HepG2 (cell line): Measurements from ENCODE around the gene PEF1. TPM values are rescaled to one million over a fixed set of nuclear protein-coding genes. Genes with fewer than 3 reads are reported as not detected.

Experiments
- ATAC-seq: fragments of 200-7000 bp; cut with Tn5 transposase; 3 replicates; pipeline ENCODE4 v1.9.1; 2020; ENCODE audit warnings: mild to moderate bottlenecking, moderate library complexity
- BruUV-seq: library from RNA; stranded (reverse); fragments of 400-500 nt; replicated peaks from 2 replicates; lab custom pipeline; 2021; lab: Mats Ljungman, UMichigan
- CTCF ChIA-PET: fragments of 300-600 bp; formaldehyde crosslinking; extraction: SDS; loops from one replicate; lab custom pipeline; 2021; ENCODE audit warnings: low total read pairs, inconsistent platforms, low intra/inter-chr PET ratio; lab: Yijun Ruan, JAX
- POLR2A ChIA-PET: fragments of 350-600 bp; sonication (Branson Sonifier 250); formaldehyde crosslinking; loops from one replicate; lab custom pipeline; 2020; ENCODE audit warnings: antibody characterized with exemption, inconsistent platforms; lab: Yijun Ruan, JAX
- DNase-seq: peaks from one replicate; pipeline ENCODE4 v3.0.0-alpha.2; 2015; ENCODE audit warnings: low spot score
- FAIRE-seq: peaks from 3 replicates; lab custom pipeline; 2011; peaks lifted over from hg19 to GRCh38; lab: Jason Lieb, UNC
- H2AFZ ChIP-seq: one replicate; pipeline ENCODE4 v1.6.1; 2011; ENCODE audit warnings: low read length, inconsistent platforms
- H3K27ac ChIP-seq: fragments of 300-600 bp; 3 replicates; pipeline ENCODE4 v1.8.0; 2011; ENCODE audit warnings: mixed run types, mild to moderate bottlenecking, mixed read lengths, low read length, inconsistent platforms; ENCODE audit not compliant: insufficient read depth; ENCODE audit errors: extremely low read length
- H3K27me3 ChIP-seq, 2 experiments: fragments of 200-600 bp in 1 of 2; 2 replicates in 1 of 2; 3 replicates in 1 of 2; pipeline versions ENCODE4 v1.6.0 to v1.8.0; 2011; ENCODE audit warnings: low read length in 2 of 2, mild to moderate bottlenecking in 2 of 2, moderate library complexity in 2 of 2, inconsistent platforms in 1 of 2; ENCODE audit not compliant: insufficient read depth in 2 of 2, control insufficient read depth in 1 of 2
- H3K36me3 ChIP-seq, 2 experiments: fragments of 200-600 bp in 1 of 2; replicated peaks in 1 of 2; 2 replicates in 1 of 2; 3 replicates in 1 of 2; pipeline versions ENCODE4 v1.5.1 to v1.8.0; 2011; ENCODE audit warnings: low read length in 2 of 2, inconsistent platforms in 1 of 2; ENCODE audit not compliant: insufficient read depth in 2 of 2, control insufficient read depth in 1 of 2
- H3K4me1 ChIP-seq: 2 replicates; pipeline ENCODE4 v1.5.1; 2012; ENCODE audit warnings: low read length, inconsistent platforms; ENCODE audit not compliant: insufficient read depth
- H3K4me2 ChIP-seq: 2 replicates; pipeline ENCODE4 v1.6.0; 2011; ENCODE audit warnings: low read depth, low read length, inconsistent platforms
- H3K4me3 ChIP-seq, 3 experiments: fragments of 200-600 bp in 1 of 3; sonication (generic), shearing (Covaris generic) in 1 of 3; replicated peaks in 1 of 3; 2 replicates each; pipeline ENCODE4 v1.5.1; 2011 to 2016; ENCODE audit warnings: low read length in 3 of 3, inconsistent platforms in 2 of 3, low read depth in 2 of 3, mild to moderate bottlenecking in 2 of 3, control low read depth in 1 of 3, mixed read lengths in 1 of 3; ENCODE audit not compliant: insufficient read depth in 1 of 3
- H3K79me2 ChIP-seq: one replicate; pipeline ENCODE4 v1.6.1; 2011; ENCODE audit warnings: low read length, inconsistent platforms; ENCODE audit not compliant: insufficient read depth
- H3K9ac ChIP-seq: 2 replicates; pipeline ENCODE4 v1.6.0; 2011; ENCODE audit warnings: mild to moderate bottlenecking, low read depth, low read length, inconsistent platforms; ENCODE audit not compliant: insufficient read depth
- H3K9me3 ChIP-seq: 2 replicates; pipeline ENCODE4 v1.5.1; 2012; ENCODE audit warnings: mild to moderate bottlenecking, low read length
- H4K20me1 ChIP-seq: 2 replicates; pipeline ENCODE4 v1.6.0; 2011; ENCODE audit warnings: inconsistent platforms, mild to moderate bottlenecking, low read length, moderate library complexity; ENCODE audit not compliant: insufficient read depth
- NR2F1 ChIP-seq, 2 experiments: fragments of 450-650 bp in 1 of 2; formaldehyde crosslinking in 1 of 2; IDR thresholded peaks; 2 replicates each; pipeline versions ENCODE4 v1.5.0 to v1.6.1; 2016 to 2020; ENCODE audit warnings: mild to moderate bottlenecking in 1 of 2, missing compliant biosample characterization in 1 of 2, missing genetic modification reagents in 1 of 2, moderate library complexity in 1 of 2
- TBL1XR1 ChIP-seq: fragments of 150-350 bp; IDR thresholded peaks from 2 replicates; pipeline ENCODE4 v1.6.1; 2014; ENCODE audit warnings: borderline replicate concordance, low read length; ENCODE audit not compliant: partially characterized antibody
- ZFP37 ChIP-seq: sonication (generic); formaldehyde crosslinking; IDR thresholded peaks from 2 replicates; pipeline ENCODE4 v1.4.0; 2020; ENCODE audit warnings: missing genetic modification reagents, borderline replicate concordance
- ZNF34 ChIP-seq: sonication (generic); formaldehyde crosslinking; IDR thresholded peaks from 2 replicates; pipeline ENCODE4 v1.4.0; 2020; ENCODE audit warnings: mild to moderate bottlenecking, missing genetic modification reagents, borderline replicate concordance
- ZNF615 ChIP-seq: sonication (generic); formaldehyde crosslinking; IDR thresholded peaks from 2 replicates; pipeline ENCODE4 v1.5.0; 2020; ENCODE audit warnings: mild to moderate bottlenecking, missing genetic modification reagents, borderline replicate concordance
- ZNF775 ChIP-seq: sonication (generic); formaldehyde crosslinking; IDR thresholded peaks from 2 replicates; pipeline ENCODE4 v1.4.0; 2020; ENCODE audit warnings: missing genetic modification reagents, mild to moderate bottlenecking, moderate library complexity, borderline replicate concordance
- ZNF782 ChIP-seq: sonication (generic); formaldehyde crosslinking; IDR thresholded peaks from 2 replicates; pipeline ENCODE4 v1.4.0; 2020; ENCODE audit warnings: missing genetic modification reagents, mild to moderate bottlenecking, borderline replicate concordance
- WGBS: methylation state at CpG from one replicate; pipeline ENCODE4 v1.1.6; 2017; ENCODE audit warnings: low lambda C conversion rate; 5-methylcytosine and 5-hydroxymethylcytosine counted together
- in situ Hi-C: cut with HindIII; loops from 2 replicates; pipeline ENCODE4 v1.10.0; 2017; ENCODE audit warnings: low pct_unique_long_range_greater_than_20kb; ENCODE audit not compliant: extremely low pct_ligation_motif_present
- intact Hi-C: fragments of 100-400 bp; cut with micrococcal nuclease; formaldehyde crosslinking; loops from one replicate; pipeline ENCODE4 v1.10.0; 2022; ENCODE audit not compliant: unreplicated experiment
- polyA plus RNA-seq, 8 experiments: library from polyadenylated mRNA; depleted of rRNA in 3 of 8; stranded (reverse) in 7 of 8; unstranded in 1 of 8; fragments of >200 nt; fragmentation: Illumina TruSeq in 4 of 8; extraction: Trizol in 4 of 8; gene quantifications; 2 replicates each; pipeline versions ENCODE4 v1.2.1 to v1.2.3, GENCODE V29; 2011 to 2016; ENCODE audit warnings: low read depth in 4 of 8, missing spikeins in 1 of 8, mixed read lengths in 1 of 8; ENCODE audit not compliant: insufficient read depth in 1 of 8
- total RNA-seq, 5 experiments: library from RNA; depleted of rRNA; stranded (reverse); fragments of >200 nt; fragmentation: Illumina TruSeq; extraction: Trizol; gene quantifications; 2 replicates each; pipeline ENCODE4 v1.2.3, GENCODE V29; 2016; ENCODE audit warnings: low read depth in 1 of 5
- TF ChIP-seq, protein P1 (sequence below), 2 experiments: fragments of 450-650 bp in 1 of 2; sonication (generic) in 1 of 2; formaldehyde crosslinking in 1 of 2; IDR thresholded peaks; 2 replicates each; pipeline versions ENCODE4 v1.6.1 to v1.8.0; 2016 to 2022; ENCODE audit warnings: antibody characterized with exemption in 1 of 2, mild to moderate bottlenecking in 1 of 2, missing genetic modification reagents in 1 of 2
- TF ChIP-seq, protein P2 (sequence below): IDR thresholded peaks from 2 replicates; pipeline ENCODE4 v1.6.1; 2012; ENCODE audit warnings: low read length, improper control_type of control experiment

The PEF1 gene
- total and polyA plus RNA-seq, 2 of the 13 experiments (the other 11 are each of a cell fraction or from before 2014, with no cell fraction given) = 57.1 to 57.8 TPM

DNA sequence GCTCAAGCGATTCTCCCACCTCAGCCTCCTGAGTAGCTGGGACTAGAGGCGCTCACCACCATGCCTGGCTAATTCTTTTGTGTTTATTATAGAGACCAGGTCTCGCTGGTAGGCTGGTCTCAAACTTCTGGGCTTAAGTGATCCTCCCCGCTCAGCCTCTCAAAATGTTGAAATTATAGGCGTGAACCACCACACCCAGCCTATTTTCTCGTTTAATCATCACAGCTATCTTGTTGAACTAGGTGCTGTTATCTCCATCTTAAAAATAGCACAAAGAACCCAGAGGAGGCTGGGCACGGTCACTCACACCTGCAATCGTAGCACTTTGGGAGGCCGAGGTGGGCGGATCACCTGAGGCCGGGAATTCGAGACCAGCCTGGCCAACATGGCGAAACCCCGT is 31.1 kb upstream of the PEF1 start:
- Histone ChIP-seq H4K20me1 (no peaks in the 10 kb centered on the region), H3K4me3 (no peak overlapping the region), H3K79me2 (no peaks in the 10 kb centered on the region), H3K9ac (no peak overlapping the region), H3K36me3 (no peaks in the 10 kb centered on the region), H2AFZ (no peak overlapping the region), H3K4me2 (no peak overlapping the region), H3K27me3 (no peaks in the 10 kb centered on the region), H3K4me1 (no peaks in the 10 kb centered on the region), H3K9me3 (no peaks in the 10 kb centered on the region), H3K27ac (no peak overlapping the region)
- CTCF ChIA-PET = no interaction called here
- no peak for DNase-seq
- in situ Hi-C loops (no loop called here), intact Hi-C loops (no loop called here)
- no TSS peak for BruUV-seq
- no peak for FAIRE-seq
- no peak for ATAC-seq
- WGBS = 93% methylated on average over 14 of the region's 14 CpGs
- POLR2A ChIA-PET = interaction anchor here (1.7 kb wide), 1 partner anchor 26 kb away, joined by 3 read pairs; no protein-coding TSS in a partner anchor
- TF ChIP-seq ZNF782 (CRISPR knock-in tag) = no peak
- TF ChIP-seq ZFP37 (CRISPR knock-in tag) = no peak
- no peak for TF ChIP-seq ZNF775 (CRISPR knock-in tag)
- no peak for TF ChIP-seq NR2F1 (CRISPR knock-in tag; IDR thresholded peaks at IDR 0.05)
- TF ChIP-seq, protein P1, sequence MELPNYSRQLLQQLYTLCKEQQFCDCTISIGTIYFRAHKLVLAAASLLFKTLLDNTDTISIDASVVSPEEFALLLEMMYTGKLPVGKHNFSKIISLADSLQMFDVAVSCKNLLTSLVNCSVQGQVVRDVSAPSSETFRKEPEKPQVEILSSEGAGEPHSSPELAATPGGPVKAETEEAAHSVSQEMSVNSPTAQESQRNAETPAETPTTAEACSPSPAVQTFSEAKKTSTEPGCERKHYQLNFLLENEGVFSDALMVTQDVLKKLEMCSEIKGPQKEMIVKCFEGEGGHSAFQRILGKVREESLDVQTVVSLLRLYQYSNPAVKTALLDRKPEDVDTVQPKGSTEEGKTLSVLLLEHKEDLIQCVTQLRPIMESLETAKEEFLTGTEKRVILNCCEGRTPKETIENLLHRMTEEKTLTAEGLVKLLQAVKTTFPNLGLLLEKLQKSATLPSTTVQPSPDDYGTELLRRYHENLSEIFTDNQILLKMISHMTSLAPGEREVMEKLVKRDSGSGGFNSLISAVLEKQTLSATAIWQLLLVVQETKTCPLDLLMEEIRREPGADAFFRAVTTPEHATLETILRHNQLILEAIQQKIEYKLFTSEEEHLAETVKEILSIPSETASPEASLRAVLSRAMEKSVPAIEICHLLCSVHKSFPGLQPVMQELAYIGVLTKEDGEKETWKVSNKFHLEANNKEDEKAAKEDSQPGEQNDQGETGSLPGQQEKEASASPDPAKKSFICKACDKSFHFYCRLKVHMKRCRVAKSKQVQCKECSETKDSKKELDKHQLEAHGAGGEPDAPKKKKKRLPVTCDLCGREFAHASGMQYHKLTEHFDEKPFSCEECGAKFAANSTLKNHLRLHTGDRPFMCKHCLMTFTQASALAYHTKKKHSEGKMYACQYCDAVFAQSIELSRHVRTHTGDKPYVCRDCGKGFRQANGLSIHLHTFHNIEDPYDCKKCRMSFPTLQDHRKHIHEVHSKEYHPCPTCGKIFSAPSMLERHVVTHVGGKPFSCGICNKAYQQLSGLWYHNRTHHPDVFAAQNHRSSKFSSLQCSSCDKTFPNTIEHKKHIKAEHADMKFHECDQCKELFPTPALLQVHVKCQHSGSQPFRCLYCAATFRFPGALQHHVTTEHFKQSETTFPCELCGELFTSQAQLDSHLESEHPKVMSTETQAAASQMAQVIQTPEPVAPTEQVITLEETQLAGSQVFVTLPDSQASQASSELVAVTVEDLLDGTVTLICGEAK (IDR thresholded peaks at IDR 0.05) = no peak
- TF ChIP-seq, protein P1 (CRISPR knock-in tag; IDR thresholded peaks at IDR 0.05) = no peak
- TF ChIP-seq, protein P2, sequence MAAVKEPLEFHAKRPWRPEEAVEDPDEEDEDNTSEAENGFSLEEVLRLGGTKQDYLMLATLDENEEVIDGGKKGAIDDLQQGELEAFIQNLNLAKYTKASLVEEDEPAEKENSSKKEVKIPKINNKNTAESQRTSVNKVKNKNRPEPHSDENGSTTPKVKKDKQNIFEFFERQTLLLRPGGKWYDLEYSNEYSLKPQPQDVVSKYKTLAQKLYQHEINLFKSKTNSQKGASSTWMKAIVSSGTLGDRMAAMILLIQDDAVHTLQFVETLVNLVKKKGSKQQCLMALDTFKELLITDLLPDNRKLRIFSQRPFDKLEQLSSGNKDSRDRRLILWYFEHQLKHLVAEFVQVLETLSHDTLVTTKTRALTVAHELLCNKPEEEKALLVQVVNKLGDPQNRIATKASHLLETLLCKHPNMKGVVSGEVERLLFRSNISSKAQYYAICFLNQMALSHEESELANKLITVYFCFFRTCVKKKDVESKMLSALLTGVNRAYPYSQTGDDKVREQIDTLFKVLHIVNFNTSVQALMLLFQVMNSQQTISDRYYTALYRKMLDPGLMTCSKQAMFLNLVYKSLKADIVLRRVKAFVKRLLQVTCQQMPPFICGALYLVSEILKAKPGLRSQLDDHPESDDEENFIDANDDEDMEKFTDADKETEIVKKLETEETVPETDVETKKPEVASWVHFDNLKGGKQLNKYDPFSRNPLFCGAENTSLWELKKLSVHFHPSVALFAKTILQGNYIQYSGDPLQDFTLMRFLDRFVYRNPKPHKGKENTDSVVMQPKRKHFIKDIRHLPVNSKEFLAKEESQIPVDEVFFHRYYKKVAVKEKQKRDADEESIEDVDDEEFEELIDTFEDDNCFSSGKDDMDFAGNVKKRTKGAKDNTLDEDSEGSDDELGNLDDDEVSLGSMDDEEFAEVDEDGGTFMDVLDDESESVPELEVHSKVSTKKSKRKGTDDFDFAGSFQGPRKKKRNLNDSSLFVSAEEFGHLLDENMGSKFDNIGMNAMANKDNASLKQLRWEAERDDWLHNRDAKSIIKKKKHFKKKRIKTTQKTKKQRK = no peak
- no peak for TF ChIP-seq TBL1XR1
- no peak for TF ChIP-seq ZNF34 (CRISPR knock-in tag)
- TF ChIP-seq ZNF615 (CRISPR knock-in tag) = no peak
